Muscle of arm (tissue), 14 donors: ENCODE measurements around the gene TRIM48. TPM values are rescaled to one million over a fixed set of nuclear protein-coding genes. Genes with fewer than 3 reads are reported as not detected.
"Not testable (repeated sequence)": the region's sequence is repeated elsewhere in the genome, so short reads cannot be mapped to it uniquely, and the experiment has no call there.

Experiments used
- DNase-seq: peaks from one replicate; pipeline ENCODE4 v3.0.0-alpha.2; 2013
- long read RNA-seq, 11 donors: transcript quantifications; one replicate each; lab custom pipeline, GENCODE V29; 2026
- polyA plus RNA-seq, 12 donors: library from polyadenylated mRNA; unstranded; fragments of 120-200 nt; gene quantifications; one replicate each; pipeline ENCODE4 v1.2.1, GENCODE V29; 2013; ENCODE audit not compliant: insufficient read length in 12 of 12

Gene TRIM48
- not detected for polyA plus RNA-seq
- long read RNA-seq, donor 1, result 0 reads
- long read RNA-seq, donor 2, result 0 reads
- long read RNA-seq, donor 3, result 0 reads
- long read RNA-seq, donor 4, result 0 reads
- long read RNA-seq, donor 5, result 0 reads
- long read RNA-seq, donor 6, result 0 reads
- long read RNA-seq, donor 7, result 0 reads
- long read RNA-seq, donor 8, result 0 reads
- long read RNA-seq, donor 9, result 0 reads
- long read RNA-seq, donor 10, result 0 reads
- long read RNA-seq, donor 11, result 0 reads

- not testable (repeated sequence) for DNase-seq
Observed at GRCh38 chr11:55261855-55262254, at the start of gene TRIM48. TSS of gene TRIM48 (plus strand) at chr11:55262155. CDS start at chr11:55262268, 113 bp downstream.

- not testable (repeated sequence) for DNase-seq
Observed at GRCh38 chr11:55238316-55238715, 23.6 kb upstream of the TRIM48 start.

- no peak for DNase-seq
Observed at GRCh38 chr11:55263081-55263480, 1.1 kb downstream of the TRIM48 start.

Other genes with a start within 250 kb of the TRIM48 start
- not detected for gene OR4A16, start 81.0 kb downstream of the TRIM48 start, polyA plus RNA-seq
- not detected for gene OR4A15, start 105.8 kb downstream of the TRIM48 start, polyA plus RNA-seq